Measurements from ENCODE around the gene CEP70.
"Not testable (repeated sequence)": the region's sequence is repeated elsewhere in the genome, so short reads cannot be mapped to it uniquely, and the experiment has no call there.

The CEP70 gene

DNA sequence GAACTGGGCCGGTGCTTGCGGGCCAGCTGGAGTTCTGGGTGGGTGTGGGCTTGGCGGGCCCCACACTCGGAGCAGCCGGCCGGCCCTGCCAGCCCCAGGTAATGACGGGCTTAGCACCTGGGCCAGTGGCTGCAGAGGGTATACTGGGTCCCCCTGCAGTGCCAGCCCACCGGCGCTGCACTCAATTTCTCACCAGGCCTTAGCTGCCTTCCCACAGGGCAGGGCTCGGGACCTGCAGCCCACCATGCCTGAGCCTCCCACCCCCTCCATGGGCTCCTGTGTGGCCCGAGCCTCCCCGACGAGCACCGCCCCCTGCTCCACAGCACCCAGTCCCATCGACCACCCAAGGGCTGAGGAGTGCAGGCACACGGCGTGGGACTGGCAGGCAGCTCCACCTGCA lies 109.4 kb downstream of the CEP70 start:
- DNase-seq (ENCODE audit: low spot score); H3K27ac Mint-ChIP-seq; H3K27me3 Mint-ChIP-seq (ENCODE audit: low read depth); H3K36me3 Mint-ChIP-seq (ENCODE audit: low read depth); H3K4me1 Mint-ChIP-seq (ENCODE audit: low read depth); H3K4me3 Mint-ChIP-seq: not testable (repeated sequence)
- peaks cover 38% of the 10 kb centered on the region for H3K9me3 Mint-ChIP-seq

DNA sequence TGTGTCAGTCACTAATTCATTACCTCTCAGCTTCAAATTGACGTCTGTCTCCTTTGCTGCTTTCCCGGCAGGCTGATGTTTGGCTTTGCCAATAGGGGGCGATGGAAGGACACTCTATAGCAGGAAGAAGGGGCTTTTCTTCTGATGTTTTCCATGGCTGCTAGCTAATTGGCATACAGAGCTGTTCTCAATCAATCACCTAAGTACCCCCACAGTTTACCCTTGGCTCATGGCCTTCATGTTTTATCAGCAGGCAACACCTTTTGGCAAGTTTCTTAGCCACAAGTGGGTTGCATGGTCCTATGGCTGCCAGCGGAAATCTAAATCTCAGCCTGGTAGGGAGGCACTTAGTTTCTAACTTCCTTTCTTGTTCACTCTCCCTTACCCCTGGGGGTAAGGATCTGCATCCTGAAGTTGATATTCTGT lies 114.6 kb downstream of the CEP70 start:
- Mint-ChIP-seq H3K27ac (no peak overlapping the region), H3K4me1 (ENCODE audit: low read depth) (no peaks in the 10 kb centered on the region)
- no peak for DNase-seq (ENCODE audit: low spot score)

DNA sequence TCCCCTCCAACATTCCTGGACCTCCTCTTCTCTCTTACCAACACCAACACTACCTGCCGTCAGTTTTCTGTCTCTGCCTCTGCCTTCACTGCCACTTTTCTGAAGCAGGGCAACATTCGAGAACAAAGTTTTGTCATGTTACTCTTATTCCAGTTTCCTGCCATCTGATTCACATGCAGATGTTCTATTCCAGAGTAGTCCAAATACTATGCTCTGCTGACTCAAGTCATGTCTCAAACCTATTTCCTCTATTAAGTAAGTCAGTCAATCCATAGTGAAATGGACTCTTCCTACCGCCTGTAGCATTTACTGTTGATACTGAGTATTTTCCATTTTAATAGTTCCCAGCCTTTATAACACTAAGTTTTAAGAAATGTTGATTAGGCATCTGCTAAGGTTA lies 116.3 kb downstream of the CEP70 start:
- no peak for DNase-seq (ENCODE audit: low spot score)
- Mint-ChIP-seq H3K4me1 (ENCODE audit: low read depth) (no peaks in the 10 kb centered on the region), H3K27ac (no peak overlapping the region), H3K9me3 (no peaks in the 10 kb centered on the region), H3K36me3 (ENCODE audit: low read depth) (no peaks in the 10 kb centered on the region), H3K4me3 (no peak overlapping the region), H3K27me3 (ENCODE audit: low read depth) (peaks cover 8% of the 10 kb centered on the region)

More for the DNA sequence above, 114.6 kb downstream of the CEP70 start:
- H3K9me3 Mint-ChIP-seq = no peaks in the 10 kb centered on the region
- H3K4me3 Mint-ChIP-seq = no peak overlapping the region
- no peaks in the 10 kb centered on the region for H3K36me3 Mint-ChIP-seq (ENCODE audit: low read depth)
- H3K27me3 Mint-ChIP-seq (ENCODE audit: low read depth) = peaks cover 8% of the 10 kb centered on the region

DNA sequence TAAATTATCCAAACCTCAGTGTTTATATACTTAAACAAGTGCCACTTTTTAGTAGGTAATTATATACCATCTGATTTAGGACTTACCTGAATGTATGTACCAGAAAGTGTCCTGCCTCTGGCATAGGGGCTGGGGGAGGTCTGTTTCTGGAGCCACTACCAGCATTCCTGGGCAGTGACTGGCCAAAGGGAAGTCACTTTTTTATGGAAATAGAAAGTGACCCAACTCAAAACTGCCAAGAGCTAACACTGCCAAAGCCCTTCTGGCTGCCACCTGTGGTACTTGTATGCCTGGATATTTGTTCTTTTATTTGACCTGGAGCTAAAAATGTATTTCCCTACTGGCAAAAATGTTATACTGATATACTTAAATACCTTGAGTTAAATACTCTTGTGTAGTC lies 116.9 kb downstream of the CEP70 start:
- no peak for DNase-seq (ENCODE audit: low spot score)
- no peaks in the 10 kb centered on the region for H3K36me3 Mint-ChIP-seq (ENCODE audit: low read depth)
- H3K27ac Mint-ChIP-seq = no peak overlapping the region
- no peaks in the 10 kb centered on the region for H3K9me3 Mint-ChIP-seq
- H3K4me3 Mint-ChIP-seq = no peak overlapping the region
- peaks cover 8% of the 10 kb centered on the region for H3K27me3 Mint-ChIP-seq (ENCODE audit: low read depth)
- H3K4me1 Mint-ChIP-seq (ENCODE audit: low read depth) = no peaks in the 10 kb centered on the region

DNA sequence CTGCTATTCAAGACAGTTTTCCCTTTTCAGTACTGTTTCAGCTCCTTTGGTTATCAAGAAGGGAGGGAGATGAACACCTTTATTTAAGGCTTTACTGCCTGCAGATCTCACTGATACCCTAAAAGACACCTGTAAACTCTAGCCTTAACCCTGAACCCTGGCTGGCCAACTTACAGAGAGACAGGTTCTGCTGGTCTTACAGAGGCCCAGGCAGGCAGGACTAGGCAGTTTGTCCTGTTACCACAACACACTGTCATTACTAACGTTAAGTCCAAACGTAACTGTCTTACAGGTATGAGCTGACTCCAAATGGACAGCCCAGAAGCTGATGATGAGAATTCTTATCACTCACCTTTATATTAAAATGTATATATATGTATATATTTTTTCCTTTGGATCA lies 117.5 kb downstream of the CEP70 start:
- H3K27ac Mint-ChIP-seq = no peak overlapping the region
- no peak overlapping the region for H3K4me3 Mint-ChIP-seq
- no peaks in the 10 kb centered on the region for H3K9me3 Mint-ChIP-seq
- DNase-seq (ENCODE audit: low spot score) = no peak
- peaks cover 8% of the 10 kb centered on the region for H3K27me3 Mint-ChIP-seq (ENCODE audit: low read depth)
- no peaks in the 10 kb centered on the region for H3K36me3 Mint-ChIP-seq (ENCODE audit: low read depth)
- H3K4me1 Mint-ChIP-seq (ENCODE audit: low read depth) = no peaks in the 10 kb centered on the region

DNA sequence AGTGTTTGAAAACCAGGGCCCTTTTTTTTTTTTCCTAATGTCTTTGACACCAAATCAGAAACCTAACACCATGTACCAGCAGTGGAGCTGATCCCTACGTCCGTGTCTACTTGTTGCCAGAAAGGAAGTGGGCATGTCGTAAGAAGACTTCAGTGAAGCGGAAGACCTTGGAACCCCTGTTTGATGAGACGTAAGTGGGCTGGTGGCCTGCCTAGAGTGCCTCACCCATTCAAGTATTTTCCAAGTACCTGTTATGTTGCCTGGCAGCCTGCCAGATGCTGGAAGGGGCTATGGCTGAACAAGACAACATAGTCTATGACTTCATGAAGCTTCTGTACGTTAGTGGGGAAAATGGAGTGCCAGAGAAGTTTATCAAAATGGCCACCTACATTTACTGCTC lies 119.9 kb downstream of the CEP70 start:
- DNase-seq (ENCODE audit: low spot score) = no peak
- Mint-ChIP-seq H3K4me3 (no peak overlapping the region), H3K27me3 (ENCODE audit: low read depth) (peaks cover 8% of the 10 kb centered on the region), H3K9me3 (no peaks in the 10 kb centered on the region), H3K27ac (no peak overlapping the region), H3K4me1 (ENCODE audit: low read depth) (no peaks in the 10 kb centered on the region), H3K36me3 (ENCODE audit: low read depth) (no peaks in the 10 kb centered on the region)

DNA sequence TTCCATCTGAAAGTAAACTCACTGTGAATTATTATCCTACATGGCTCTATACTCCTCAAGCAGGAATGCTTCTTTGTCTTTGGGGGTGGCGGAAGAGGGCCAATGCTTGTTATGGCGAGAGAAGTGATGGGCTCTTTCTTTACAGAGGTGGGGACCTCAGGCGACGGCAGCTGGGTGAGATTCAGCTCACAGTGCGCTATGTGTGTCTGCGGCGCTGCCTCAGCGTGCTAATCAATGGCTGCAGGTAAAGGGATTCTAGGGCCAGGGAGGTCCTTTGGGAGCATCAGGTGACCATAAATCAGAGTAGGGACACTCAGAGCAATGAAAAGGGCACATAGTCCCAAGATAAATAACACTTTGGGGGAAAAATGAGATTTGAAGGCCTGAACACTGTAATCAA lies 120.7 kb downstream of the CEP70 start:
- Mint-ChIP-seq H3K36me3 (ENCODE audit: low read depth) (no peaks in the 10 kb centered on the region), H3K9me3 (no peaks in the 10 kb centered on the region), H3K27ac (no peak overlapping the region), H3K27me3 (ENCODE audit: low read depth) (peaks cover 8% of the 10 kb centered on the region), H3K4me1 (ENCODE audit: low read depth) (no peaks in the 10 kb centered on the region), H3K4me3 (no peak overlapping the region)
- no peak for DNase-seq (ENCODE audit: low spot score)

DNA sequence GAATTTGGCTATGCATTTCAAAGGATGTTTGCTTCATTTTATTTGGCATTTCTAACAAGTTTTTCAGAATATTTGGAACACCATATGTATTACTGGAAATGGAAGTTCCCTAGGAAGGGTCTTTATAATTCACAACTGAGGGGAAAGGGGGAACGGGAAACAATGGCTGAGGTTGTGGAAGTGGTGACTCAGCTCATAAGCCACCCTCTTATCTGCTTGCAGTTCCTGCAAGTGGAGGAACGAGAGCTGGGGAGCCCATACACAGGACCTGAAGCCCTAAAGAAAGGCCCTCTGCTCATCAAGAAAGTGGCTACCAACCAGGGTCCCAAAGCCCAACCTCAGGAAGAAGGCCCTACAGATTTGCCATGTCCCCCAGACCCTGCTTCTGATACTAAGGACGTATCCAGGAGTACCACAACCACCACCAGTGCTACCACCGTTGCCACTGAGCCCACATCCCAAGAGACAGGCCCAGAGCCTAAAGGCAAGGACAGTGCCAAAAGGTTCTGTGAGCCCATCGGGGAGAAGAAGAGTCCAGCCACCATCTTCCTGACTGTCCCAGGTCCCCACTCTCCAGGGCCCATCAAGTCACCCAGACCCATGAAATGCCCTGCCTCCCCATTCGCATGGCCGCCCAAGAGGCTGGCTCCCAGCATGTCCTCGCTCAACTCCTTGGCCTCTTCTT lies 121.8 kb downstream of the CEP70 start:
- Mint-ChIP-seq H3K4me1 (ENCODE audit: low read depth) (no peaks in the 10 kb centered on the region), H3K4me3 (no peak overlapping the region), H3K36me3 (ENCODE audit: low read depth) (no peaks in the 10 kb centered on the region), H3K9me3 (no peaks in the 10 kb centered on the region), H3K27ac (no peak overlapping the region), H3K27me3 (ENCODE audit: low read depth) (peaks cover 6% of the 10 kb centered on the region)
- DNase-seq (ENCODE audit: low spot score) = no peak

DNA sequence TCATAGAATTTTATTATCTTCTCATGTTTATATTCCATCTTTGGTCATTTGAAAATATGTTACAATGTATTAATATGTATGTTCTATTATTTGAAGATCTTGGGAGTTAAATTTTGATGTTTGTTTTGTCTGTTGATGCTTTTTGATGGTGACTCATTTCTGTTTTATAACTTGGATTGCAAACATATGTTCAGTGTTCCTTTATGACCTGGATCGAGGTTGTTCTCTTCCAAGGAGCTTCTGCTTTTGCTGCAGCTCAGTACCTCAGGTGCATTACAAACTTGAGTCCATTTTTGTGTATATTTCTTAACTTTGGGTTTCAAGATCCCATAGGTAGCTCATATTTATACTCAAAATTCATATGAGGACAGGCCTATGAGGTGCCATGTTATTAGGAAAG lies 122.6 kb downstream of the CEP70 start:
- Mint-ChIP-seq H3K27ac (no peak overlapping the region), H3K9me3 (no peaks in the 10 kb centered on the region), H3K4me1 (ENCODE audit: low read depth) (no peaks in the 10 kb centered on the region), H3K36me3 (ENCODE audit: low read depth) (no peaks in the 10 kb centered on the region), H3K27me3 (ENCODE audit: low read depth) (peaks cover 9% of the 10 kb centered on the region), H3K4me3 (no peak overlapping the region)
- no peak for DNase-seq (ENCODE audit: low spot score)

DNA sequence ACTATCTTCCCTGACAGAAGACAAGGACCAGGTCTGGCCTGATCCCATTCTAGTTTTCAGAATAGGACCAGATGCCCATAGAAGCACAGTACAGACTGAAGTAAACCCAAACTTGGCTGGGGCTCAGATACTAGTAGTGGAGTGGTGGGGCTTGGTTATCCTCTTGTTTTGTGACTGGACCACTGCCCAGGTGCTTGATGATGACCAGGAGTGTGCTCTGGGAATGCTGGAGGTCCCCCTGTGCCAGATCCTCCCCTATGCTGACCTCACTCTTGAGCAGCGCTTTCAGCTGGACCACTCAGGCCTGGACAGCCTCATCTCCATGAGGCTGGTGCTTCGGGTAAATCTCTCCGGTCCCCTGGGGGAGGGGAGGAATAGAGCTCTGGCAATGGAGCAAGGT lies 123.4 kb downstream of the CEP70 start:
- Mint-ChIP-seq H3K4me1 (ENCODE audit: low read depth) (no peaks in the 10 kb centered on the region), H3K27ac (no peak overlapping the region), H3K9me3 (no peaks in the 10 kb centered on the region), H3K36me3 (ENCODE audit: low read depth) (no peaks in the 10 kb centered on the region), H3K27me3 (ENCODE audit: low read depth) (peaks cover 9% of the 10 kb centered on the region), H3K4me3 (no peak overlapping the region)
- no peak for DNase-seq (ENCODE audit: low spot score)

DNA sequence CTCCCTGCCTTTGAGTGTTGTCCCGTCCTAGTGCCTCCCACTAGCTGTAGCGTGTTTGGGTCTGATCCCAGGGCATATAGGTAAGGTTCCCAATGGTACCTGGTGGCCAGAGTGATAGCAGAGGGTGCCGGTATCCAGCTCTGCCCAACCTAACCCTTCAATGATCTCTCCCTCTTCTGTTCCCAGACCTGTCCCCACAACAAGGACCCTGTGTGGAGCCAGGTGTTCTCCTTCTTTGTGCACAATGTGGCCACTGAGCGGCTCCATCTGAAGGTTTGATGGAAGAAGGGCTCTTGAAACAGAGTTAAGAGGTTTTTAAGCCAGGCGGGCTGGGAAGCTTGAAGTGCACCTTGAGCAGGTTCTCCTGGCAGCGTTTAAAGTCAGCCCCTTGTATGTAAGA lies 124.2 kb downstream of the CEP70 start:
- no peaks in the 10 kb centered on the region for H3K4me1 Mint-ChIP-seq (ENCODE audit: low read depth)
- H3K36me3 Mint-ChIP-seq (ENCODE audit: low read depth) = no peaks in the 10 kb centered on the region
- H3K9me3 Mint-ChIP-seq = no peaks in the 10 kb centered on the region
- DNase-seq (ENCODE audit: low spot score) = no peak
- no peak overlapping the region for H3K27ac Mint-ChIP-seq
- H3K4me3 Mint-ChIP-seq = no peak overlapping the region
- H3K27me3 Mint-ChIP-seq (ENCODE audit: low read depth) = peaks cover 6% of the 10 kb centered on the region

DNA sequence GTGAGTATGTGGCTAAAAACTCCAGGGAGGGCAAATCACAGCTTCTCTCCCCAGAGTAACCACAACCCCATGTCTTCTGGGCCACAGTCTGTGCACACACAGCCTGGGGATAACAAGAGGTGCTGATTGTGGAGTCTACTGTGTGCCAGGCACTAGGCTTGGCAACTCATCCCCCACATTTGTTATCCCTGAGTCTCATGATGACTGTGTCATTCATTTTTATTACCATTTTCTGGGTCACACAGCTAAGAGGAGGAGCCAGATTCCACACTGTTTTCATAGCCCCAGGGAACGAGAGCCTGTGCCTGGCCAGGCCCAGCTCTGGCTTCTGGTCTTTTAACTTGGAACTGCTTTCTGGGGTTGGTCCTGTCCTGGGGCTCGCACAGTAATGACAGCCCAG lies 125.2 kb downstream of the CEP70 start:
- no peak for DNase-seq (ENCODE audit: low spot score)
- Mint-ChIP-seq H3K27ac (no peak overlapping the region), H3K9me3 (no peaks in the 10 kb centered on the region), H3K27me3 (ENCODE audit: low read depth) (peaks cover 3% of the 10 kb centered on the region), H3K4me1 (ENCODE audit: low read depth) (no peaks in the 10 kb centered on the region), H3K36me3 (ENCODE audit: low read depth) (no peaks in the 10 kb centered on the region), H3K4me3 (no peak overlapping the region)

DNA sequence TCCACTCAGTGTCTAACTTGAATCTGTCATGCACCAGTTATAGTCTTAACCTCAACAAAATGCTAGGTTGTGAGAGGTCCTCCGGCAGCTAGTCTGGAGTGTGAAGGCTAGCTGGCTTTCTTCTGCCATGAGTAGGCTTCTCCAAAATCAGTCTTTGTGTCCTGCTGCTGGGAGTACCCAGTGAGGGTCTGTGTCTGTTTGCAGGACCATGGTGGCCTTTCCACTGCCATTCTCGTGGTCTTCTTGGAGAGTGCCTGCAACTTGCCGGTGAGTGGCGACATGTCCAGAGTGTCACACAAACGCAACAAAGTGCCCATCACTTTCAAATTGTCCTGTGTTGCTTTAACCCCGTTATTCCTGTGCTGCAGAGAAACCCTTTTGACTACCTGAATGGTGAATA lies 125.6 kb downstream of the CEP70 start:
- no peak for DNase-seq (ENCODE audit: low spot score)
- Mint-ChIP-seq H3K36me3 (ENCODE audit: low read depth) (no peaks in the 10 kb centered on the region), H3K27ac (no peak overlapping the region), H3K9me3 (no peaks in the 10 kb centered on the region), H3K4me3 (no peak overlapping the region), H3K27me3 (ENCODE audit: low read depth) (peaks cover 3% of the 10 kb centered on the region), H3K4me1 (ENCODE audit: low read depth) (no peaks in the 10 kb centered on the region)

DNA sequence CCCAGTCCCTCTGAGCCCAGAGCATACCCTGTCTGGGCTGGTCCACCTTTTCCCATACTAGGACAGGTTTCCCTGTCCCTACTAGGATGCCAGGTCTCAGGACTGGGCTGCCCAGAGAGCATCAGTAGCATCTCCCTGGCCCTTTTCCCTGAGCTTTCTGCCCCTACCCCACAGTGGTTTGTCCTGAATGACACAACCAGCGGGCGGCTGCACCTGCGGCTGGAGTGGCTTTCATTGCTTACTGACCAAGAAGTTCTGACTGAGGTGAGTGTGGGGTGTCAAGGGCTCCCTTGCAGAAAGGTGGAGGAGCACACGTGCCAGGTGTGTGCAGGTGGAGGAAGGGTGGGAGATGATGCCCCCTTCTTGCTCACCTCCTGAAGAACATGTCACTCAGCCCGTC lies 126.1 kb downstream of the CEP70 start:
- H3K9me3 Mint-ChIP-seq = no peaks in the 10 kb centered on the region
- no peaks in the 10 kb centered on the region for H3K36me3 Mint-ChIP-seq (ENCODE audit: low read depth)
- H3K27ac Mint-ChIP-seq = no peak overlapping the region
- no peak for DNase-seq (ENCODE audit: low spot score)
- H3K4me1 Mint-ChIP-seq (ENCODE audit: low read depth) = no peaks in the 10 kb centered on the region
- peaks cover 3% of the 10 kb centered on the region for H3K27me3 Mint-ChIP-seq (ENCODE audit: low read depth)
- H3K4me3 Mint-ChIP-seq = no peak overlapping the region

DNA sequence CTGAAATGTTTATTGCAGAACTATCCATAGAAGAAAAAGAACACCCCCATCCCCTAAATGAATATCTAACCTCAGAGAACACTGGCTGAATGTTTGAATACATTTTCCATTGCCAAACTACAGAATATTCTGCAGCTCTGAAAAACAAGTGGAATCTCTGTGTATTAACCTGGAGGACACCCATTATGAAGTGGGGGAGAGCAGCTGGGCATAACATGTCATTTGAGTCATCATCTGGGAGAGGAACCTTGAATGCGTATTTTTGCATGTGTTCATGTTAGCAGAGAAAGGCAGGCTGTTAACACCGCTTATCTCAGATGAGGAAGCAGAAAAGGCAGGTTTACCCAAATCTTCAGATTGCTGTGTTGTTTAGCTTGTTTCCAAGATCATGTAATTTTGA lies 128.1 kb downstream of the CEP70 start:
- no peak for DNase-seq (ENCODE audit: low spot score)
- no peaks in the 10 kb centered on the region for H3K4me1 Mint-ChIP-seq (ENCODE audit: low read depth)
- peaks cover 3% of the 10 kb centered on the region for H3K27me3 Mint-ChIP-seq (ENCODE audit: low read depth)
- H3K9me3 Mint-ChIP-seq = no peaks in the 10 kb centered on the region
- H3K27ac Mint-ChIP-seq = no peak overlapping the region
- H3K36me3 Mint-ChIP-seq (ENCODE audit: low read depth) = no peaks in the 10 kb centered on the region
- no peak overlapping the region for H3K4me3 Mint-ChIP-seq

Measured in T-helper 2 cell treated with Interferon-gamma antibody and Interleukin-4, amounts not matched to agents 5 μg/mL and 100 μg/mL, for 36 hours (primary cell).